HFFc6 (cell line): Measurements from ENCODE around the gene CHAT. TPM values are rescaled to one million over a fixed set of nuclear protein-coding genes. Genes with fewer than 3 reads are reported as not detected.

ENCODE experiments used
- DNase-seq: peaks from one replicate; pipeline ENCODE4 v3.0.0-alpha.2; 2018
- H3K27ac Mint-ChIP-seq: 2 replicates; pipeline ENCODE4 v1.8.0; 2020; ENCODE audit warnings: mild to moderate bottlenecking, mixed read lengths
- H3K27me3 Mint-ChIP-seq: 2 replicates; pipeline ENCODE4 v1.8.0; 2021; ENCODE audit warnings: mild to moderate bottlenecking, moderate library complexity, mixed read lengths; ENCODE audit not compliant: insufficient read depth
- H3K36me3 Mint-ChIP-seq: 2 replicates; pipeline ENCODE4 v1.8.0; 2021; ENCODE audit warnings: low read depth, mixed read lengths
- H3K4me1 Mint-ChIP-seq: 2 replicates; pipeline ENCODE4 v1.8.0; 2020; ENCODE audit warnings: low read depth, mixed read lengths
- H3K4me3 Mint-ChIP-seq: 2 replicates; pipeline ENCODE4 v1.8.0; 2020; ENCODE audit warnings: mild to moderate bottlenecking, moderate library complexity, mixed read lengths
- H3K9me3 Mint-ChIP-seq: 2 replicates; pipeline ENCODE4 v1.8.0; 2020; ENCODE audit warnings: mild to moderate bottlenecking, mixed read lengths
- CTCF ChIP-seq: fragments of 200-600 bp; sonication (generic); IDR thresholded peaks from 2 replicates; pipeline ENCODE4 v1.5.0; 2021; ENCODE audit warnings: antibody characterized with exemption, mild to moderate bottlenecking
- long read RNA-seq: library from polyadenylated mRNA; unstranded; transcript quantifications from one replicate; pipeline ENCODE4 v2.0.0, GENCODE V29; 2019
- total RNA-seq, 6 experiments: library from RNA; stranded (reverse); fragmentation: NEBNext Ultra II Directional; extraction: Animal tissue kit (Norgen Biotek cat#: 25700); gene quantifications; 2 replicates in 1 of 6; 3 replicates in 5 of 6; pipeline ENCODE4 v1.2.3, GENCODE V29; 2021

The CHAT gene
- total RNA-seq: not detected
- long read RNA-seq: 0 reads

DNA sequence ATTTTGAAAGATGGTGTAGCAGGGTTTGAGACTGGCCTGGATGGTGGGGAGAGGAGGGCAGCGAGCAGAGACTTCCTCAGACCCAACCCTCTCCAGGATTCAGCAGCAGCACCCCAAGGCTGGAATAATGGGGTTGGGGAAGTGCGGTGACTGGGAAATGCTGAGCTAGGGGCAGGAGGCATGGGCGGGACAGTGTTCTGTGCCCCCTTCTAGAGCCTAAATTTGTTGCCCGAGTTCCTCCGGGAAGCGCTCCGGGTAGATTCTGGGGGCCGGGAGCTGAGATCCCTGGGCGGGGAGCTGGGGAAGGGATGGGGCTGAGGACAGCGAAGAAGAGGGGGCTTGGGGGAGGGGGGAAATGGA, at the start of gene CHAT:
CHAT (plus strand) TSS at position 156 of the 360 bp plus-strand sequence; CDS start at position 309, 153 bp downstream.
- no peak for DNase-seq
- Mint-ChIP-seq H3K27ac (no peak within 1 kb of the TSS), H3K36me3 (peaks cover 13% of the 10 kb centered on the region; the same call in 1 of the 2 replicates), H3K27me3 (peaks cover 58% of the 10 kb centered on the region), H3K9me3 (peaks cover 13% of the 10 kb centered on the region), H3K4me3 (no peak within 1 kb of the TSS), H3K4me1 (peaks cover 10% of the 10 kb centered on the region)
- no peak for TF ChIP-seq CTCF

DNA sequence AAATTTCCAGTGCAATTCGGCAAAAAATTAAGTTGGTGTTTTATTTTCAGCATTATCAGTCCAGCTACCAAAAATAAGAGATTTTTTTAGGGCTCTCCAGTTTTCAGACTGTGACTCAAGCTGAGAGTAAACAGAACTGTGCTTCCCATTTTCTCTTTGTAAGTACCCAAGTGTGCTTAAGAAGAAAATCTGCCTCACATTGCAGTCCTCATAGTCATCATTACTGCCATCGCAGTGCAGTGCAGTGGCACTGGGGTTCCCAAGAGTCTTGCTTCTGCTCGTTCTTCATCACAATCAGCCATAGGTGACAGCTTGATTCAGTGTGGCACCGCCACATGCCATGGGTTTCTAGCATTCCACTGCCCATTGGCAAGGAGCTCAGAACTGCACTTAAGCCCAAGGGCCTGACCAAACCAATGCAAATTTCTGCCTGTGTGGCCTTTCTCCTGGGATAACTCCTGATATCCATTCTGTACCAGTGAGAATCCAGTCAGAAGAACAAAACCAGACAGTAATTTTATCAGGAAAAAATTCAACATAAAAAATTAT, 49.3 kb upstream of the CHAT start:
- peaks cover 96% of the 10 kb centered on the region for H3K4me1 Mint-ChIP-seq

DNA sequence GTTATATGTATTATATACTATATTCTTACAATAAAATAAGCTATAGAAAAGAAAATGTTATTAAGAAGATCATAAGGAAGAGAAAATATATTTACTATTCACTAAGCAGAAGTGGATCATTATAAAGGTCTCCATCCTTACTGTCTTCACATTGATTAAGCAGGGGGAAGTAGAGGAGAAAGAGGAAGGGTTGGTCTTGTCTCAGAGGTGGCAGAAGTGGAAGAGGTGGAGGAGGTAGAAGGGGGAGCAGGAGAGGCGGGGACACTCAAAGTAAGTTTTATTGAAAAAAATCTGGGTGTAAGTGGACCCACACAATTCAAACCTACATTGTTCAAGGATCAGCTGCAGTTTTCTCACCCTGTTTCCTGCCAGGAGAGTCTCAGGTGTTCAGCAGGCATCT, 46.0 kb upstream of the CHAT start:
- no peak for DNase-seq
- Mint-ChIP-seq H3K27ac (peak overlapping the region; percentile 86), H3K4me1 (peaks cover 96% of the 10 kb centered on the region), H3K4me3 (peak overlapping the region; percentile 70), H3K36me3 (peaks cover 27% of the 10 kb centered on the region), H3K9me3 (peaks cover 26% of the 10 kb centered on the region), H3K27me3 (no peaks in the 10 kb centered on the region; the same call in 1 of the 2 replicates)
- TF ChIP-seq CTCF: no peak

More for the DNA sequence above, 49.3 kb upstream of the CHAT start:
- no peak for TF ChIP-seq CTCF
- Mint-ChIP-seq H3K36me3 (peaks cover 25% of the 10 kb centered on the region), H3K4me3 (peak overlapping the region; percentile 13; the same call in 1 of the 2 replicates), H3K27me3 (no peaks in the 10 kb centered on the region; the same call in 1 of the 2 replicates), H3K9me3 (peaks cover 18% of the 10 kb centered on the region), H3K27ac (peak overlapping the region; percentile 73)
- peak; percentile 73 for DNase-seq

- DNase-seq: peak; percentile 60
- Mint-ChIP-seq H3K27me3 (no peaks in the 10 kb centered on the region; the same call in 1 of the 2 replicates), H3K36me3 (peaks cover 27% of the 10 kb centered on the region), H3K4me3 (peak overlapping the region; percentile 70), H3K4me1 (peaks cover 96% of the 10 kb centered on the region), H3K9me3 (peaks cover 26% of the 10 kb centered on the region), H3K27ac (peak overlapping the region; percentile 86)
- no peak for TF ChIP-seq CTCF
Measured at GRCh38 chr10:49568235-49568634, 45.6 kb upstream of the CHAT start.

- DNase-seq: peak; percentile 59
- peak overlapping the region; percentile 70 for H3K4me3 Mint-ChIP-seq
- no peak for TF ChIP-seq CTCF
- peaks cover 32% of the 10 kb centered on the region for H3K36me3 Mint-ChIP-seq
- peaks cover 96% of the 10 kb centered on the region for H3K4me1 Mint-ChIP-seq
- H3K27me3 Mint-ChIP-seq: no peaks in the 10 kb centered on the region; the same call in 1 of the 2 replicates
- H3K9me3 Mint-ChIP-seq: peaks cover 26% of the 10 kb centered on the region
- H3K27ac Mint-ChIP-seq: peak overlapping the region; percentile 86
Measured at GRCh38 chr10:49569031-49569631, 44.7 kb upstream of the CHAT start.
